Activated naive CD4-positive, alpha-beta T cell treated with Interleukin-2 at 50 U/mL for 16 hours (primary cell): ENCODE data around the gene AFAP1L2.

Experiments used
- DNase-seq: peaks from one replicate; pipeline ENCODE4 v3.0.0-alpha.2; 2020

Gene AFAP1L2, protein sequence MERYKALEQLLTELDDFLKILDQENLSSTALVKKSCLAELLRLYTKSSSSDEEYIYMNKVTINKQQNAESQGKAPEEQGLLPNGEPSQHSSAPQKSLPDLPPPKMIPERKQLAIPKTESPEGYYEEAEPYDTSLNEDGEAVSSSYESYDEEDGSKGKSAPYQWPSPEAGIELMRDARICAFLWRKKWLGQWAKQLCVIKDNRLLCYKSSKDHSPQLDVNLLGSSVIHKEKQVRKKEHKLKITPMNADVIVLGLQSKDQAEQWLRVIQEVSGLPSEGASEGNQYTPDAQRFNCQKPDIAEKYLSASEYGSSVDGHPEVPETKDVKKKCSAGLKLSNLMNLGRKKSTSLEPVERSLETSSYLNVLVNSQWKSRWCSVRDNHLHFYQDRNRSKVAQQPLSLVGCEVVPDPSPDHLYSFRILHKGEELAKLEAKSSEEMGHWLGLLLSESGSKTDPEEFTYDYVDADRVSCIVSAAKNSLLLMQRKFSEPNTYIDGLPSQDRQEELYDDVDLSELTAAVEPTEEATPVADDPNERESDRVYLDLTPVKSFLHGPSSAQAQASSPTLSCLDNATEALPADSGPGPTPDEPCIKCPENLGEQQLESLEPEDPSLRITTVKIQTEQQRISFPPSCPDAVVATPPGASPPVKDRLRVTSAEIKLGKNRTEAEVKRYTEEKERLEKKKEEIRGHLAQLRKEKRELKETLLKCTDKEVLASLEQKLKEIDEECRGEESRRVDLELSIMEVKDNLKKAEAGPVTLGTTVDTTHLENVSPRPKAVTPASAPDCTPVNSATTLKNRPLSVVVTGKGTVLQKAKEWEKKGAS

GRCh38 chr10:114404171-114405010 is at the start of gene AFAP1L2:
Gene AFAP1L2 (minus strand): TSS chr10:114404502. CDS start chr10:114404455, 47 bp downstream.
- DNase-seq: no peak

- no peak for DNase-seq
Measured at GRCh38 chr10:114453576-114453975, 49.3 kb upstream of the AFAP1L2 start.

GRCh38 chr10:114448897-114449296 is 44.6 kb upstream of the AFAP1L2 start:
- no peak for DNase-seq

DNA sequence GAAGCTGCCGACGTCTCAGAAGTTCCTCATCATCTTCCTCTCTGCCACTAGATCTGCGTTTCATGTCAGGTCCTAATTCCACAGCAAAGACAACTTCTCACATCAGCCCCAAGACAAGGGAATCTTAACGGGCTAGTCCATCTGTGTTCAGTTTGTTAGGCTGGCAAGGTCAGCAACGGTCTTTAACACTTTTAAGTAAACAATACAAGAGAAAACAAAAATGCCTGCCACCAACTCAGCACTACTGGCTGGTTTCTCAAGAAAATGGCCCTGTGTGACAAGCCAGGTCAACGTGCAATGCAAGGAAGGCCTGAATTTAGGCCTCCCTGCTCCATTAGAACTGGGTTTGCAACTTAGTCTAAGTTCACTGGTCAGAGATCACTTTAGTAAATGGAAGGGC is 41.0 kb upstream of the AFAP1L2 start:
- no peak for DNase-seq

DNA sequence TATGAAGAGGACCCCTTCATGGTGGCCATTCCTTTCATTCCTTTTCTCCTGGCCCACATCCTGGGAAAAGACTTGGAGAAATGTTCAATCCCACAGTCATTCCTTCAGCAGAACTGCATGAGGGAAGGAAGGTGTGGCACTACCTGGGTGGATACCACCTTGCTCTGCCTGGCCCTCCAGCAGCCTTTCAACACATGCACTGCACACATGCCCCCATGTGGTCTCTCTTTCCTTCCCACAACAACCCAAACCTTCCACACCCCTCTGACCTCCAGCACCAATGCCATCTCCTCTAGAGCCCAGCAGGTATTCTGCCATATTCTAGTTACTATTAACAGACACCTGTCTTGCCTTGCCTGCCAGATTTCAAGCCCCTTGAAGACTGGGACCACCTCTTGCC is 40.5 kb upstream of the AFAP1L2 start:
- no peak for DNase-seq

DNA sequence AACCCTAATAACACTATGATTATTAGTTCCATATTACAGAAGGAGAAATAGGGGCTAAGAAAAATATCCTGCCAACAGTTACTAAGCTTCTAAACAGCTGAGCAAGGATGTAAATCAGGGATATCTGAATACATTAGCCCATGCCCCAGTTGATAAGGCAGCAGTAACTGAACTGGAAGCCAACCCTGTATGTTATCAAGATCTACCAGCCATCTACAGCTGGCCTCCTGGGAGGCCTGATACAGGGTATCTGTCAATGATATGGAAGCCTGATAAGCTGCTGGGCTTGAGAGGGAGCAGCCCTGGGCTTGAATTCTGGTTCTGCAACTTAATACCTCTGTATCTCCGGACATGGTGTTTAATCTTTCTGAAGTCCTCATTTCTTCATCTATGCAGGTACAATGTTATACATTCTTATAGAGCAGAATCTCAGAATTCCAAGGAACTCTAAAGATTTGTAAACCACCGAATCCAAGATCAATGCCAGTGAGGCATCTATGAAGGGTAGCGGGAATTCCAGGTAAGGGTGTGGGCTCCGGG is 37.9 kb upstream of the AFAP1L2 start:
- DNase-seq: no peak

GRCh38 chr10:114441107-114441506 is 36.8 kb upstream of the AFAP1L2 start:
- DNase-seq: no peak

DNA sequence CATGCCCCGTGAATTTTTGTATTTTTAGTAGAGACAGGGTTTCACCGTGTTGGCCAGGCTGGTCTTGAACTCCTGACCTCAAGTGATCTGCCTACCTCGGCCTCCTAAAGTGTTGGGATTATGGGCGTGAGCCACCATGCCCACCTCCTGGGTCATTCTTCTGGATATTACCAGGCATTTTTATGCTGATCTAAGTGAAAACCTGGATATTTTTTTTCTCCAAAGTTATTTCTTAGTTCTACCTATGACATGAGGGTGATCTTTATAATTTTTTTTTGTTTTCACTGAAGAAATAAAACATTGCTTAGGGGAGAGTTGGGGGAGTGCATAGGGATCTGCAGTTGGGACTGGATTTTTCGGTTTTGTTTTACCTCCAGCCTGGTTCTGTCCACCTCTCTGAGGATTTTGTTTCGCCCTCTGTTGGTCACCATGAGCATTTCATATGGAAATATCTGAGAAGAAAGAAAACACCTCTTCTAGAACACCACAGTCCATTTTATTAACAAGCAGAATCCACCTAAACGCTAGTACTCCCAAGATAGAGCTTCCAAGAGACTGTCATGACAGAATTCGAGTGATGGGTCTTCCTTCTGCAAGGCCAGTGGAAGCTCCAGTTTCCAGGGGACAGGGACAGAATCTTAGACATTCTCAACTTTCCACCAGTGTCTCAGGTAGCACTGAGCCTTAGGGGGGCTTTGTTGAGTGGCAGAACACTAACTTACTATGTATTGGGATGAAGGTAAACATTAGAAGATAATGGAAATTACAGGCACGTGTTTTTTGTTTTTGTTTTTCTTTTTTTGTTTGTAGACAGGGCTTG is 33.4 kb upstream of the AFAP1L2 start:
- no peak for DNase-seq

GRCh38 chr10:114436941-114437340 is 32.6 kb upstream of the AFAP1L2 start:
- no peak for DNase-seq

DNA sequence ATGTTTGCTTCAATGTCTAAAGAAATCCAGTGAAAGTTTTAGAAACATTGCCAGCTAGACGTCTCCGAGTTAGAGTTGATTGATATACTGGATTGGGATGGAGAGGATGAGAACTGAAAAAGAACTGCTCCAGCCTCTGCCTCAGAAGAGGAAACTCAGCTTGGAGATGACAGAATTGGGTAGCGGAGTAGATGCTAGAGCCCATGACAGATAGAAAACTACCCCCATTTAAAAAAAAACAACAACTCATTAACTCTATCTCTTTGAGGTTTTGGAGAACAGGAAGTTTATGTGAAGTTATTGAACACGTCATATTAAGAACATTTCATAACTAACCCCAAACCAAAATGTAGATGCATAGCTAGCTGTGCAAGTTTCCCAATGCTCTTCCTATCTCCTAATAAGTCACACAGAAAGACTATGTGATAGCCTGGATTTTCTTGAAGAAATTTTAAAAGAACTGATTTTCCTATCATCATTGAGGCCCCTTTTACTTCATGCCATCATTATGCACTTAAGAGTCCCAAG is 28.3 kb upstream of the AFAP1L2 start:
- no peak for DNase-seq

GRCh38 chr10:114431414-114432135 is 27.3 kb upstream of the AFAP1L2 start:
- no peak for DNase-seq

DNA sequence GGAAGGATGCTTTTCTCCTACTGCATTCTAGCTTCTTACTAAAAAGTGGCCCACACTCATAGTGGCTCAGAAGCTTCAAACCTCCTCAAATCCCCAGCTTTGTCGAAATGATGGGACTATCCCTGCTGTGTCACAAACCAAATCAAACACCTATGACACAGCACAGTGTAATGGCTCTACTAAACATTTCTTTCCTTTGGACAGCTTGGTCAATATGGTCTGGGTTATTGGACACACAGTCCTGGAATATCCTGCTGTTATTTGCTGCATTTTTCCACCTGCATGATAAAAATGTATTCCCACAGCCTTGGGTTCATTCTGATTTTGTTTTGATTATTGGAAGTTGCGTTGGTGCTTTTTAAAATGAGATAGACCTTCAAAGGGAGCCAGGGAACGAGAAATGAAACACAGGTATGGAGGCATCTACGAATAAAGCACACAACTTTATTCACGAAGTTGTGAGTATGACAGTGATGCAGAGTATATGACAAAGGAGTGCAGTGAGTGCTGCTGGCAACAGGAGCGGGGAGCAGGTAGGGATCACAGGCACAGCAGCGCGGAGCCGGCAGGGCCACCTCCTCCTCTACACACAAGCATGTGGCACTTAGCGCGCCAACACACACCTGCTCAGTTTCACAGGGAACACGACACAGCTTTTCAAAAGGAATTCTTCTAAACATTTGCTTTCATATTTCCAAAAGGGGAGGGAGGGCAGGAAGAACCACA is 26.5 kb upstream of the AFAP1L2 start:
- DNase-seq: no peak

GRCh38 chr10:114429581-114430335 is 25.5 kb upstream of the AFAP1L2 start:
- no peak for DNase-seq

GRCh38 chr10:114427124-114427852 is 23.0 kb upstream of the AFAP1L2 start:
- no peak for DNase-seq

DNA sequence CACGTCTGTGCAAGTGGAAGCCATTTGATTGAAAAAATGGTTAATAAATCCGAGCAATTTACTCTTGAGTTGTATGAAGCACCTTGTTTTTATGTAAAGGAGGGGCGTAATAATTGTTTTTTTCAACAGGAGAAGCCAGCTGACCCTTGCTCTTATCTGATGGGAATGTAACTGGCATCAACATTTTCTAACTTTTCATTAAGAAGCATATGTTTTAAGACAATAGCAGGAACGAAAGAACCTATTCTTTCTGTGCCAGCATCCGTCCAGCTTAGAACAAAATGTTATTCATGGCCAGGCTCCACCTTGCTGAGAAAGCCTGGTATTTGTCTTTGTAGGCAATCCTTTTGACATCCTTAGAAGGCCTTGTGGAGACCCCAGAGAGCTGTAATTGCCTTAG is 22.2 kb upstream of the AFAP1L2 start:
- DNase-seq: no peak

DNA sequence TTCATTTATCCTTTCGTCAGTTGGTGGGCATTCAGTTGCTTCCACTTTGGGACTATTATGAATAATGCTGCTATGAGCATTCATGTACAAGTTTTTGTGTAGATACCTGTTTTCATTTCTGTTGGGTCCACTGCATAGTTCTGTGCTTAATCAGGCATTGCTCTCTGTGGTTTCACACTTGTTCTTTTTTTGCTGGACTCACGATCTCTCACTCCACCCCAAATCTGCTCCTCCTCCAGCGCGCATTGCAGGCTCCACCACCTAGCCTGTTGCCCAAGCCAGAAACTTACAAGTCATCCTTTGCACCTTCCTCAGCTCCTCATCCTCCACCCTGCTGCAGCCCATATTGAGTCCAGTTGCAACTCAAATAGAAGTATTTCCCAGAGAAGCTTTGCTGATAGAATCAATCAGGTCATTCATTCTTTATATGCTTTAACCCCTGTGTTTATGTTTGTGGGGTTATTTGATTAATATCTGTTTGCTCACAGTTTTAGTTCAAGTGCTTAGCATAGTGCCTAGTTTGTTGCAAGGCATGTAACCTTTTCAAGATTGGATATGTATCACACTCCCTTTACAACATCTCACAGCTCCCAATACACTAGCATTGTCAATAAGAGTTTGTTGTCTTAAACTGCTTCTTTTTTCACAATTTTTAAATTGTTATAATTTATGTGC is 16.6 kb upstream of the AFAP1L2 start:
- no peak for DNase-seq

- no peak for DNase-seq
Measured at GRCh38 chr10:114418109-114418508, 13.8 kb upstream of the AFAP1L2 start.
